Mucosa of rectum (tissue), 2 donors: ENCODE results near the gene IL27RA.
"Not testable (repeated sequence)": the region's sequence is repeated elsewhere in the genome, so short reads cannot be mapped to it uniquely, and the experiment has no call there.

Experiments
- H3K27ac ChIP-seq, 2 donors: one replicate each; pipeline ENCODE4 v1.7.0; 2013; ENCODE audit warnings: inconsistent platforms in 2 of 2, low read depth in 2 of 2, low read length in 2 of 2
- H3K27me3 ChIP-seq, 2 donors: one replicate each; pipeline ENCODE4 v1.7.0; 2013; ENCODE audit warnings: low read length in 2 of 2; ENCODE audit not compliant: control insufficient read depth in 2 of 2, insufficient read depth in 2 of 2
- H3K36me3 ChIP-seq, 2 donors: one replicate each; pipeline ENCODE4 v1.7.0; 2013; ENCODE audit warnings: low read length in 2 of 2; ENCODE audit not compliant: control insufficient read depth in 2 of 2, insufficient read depth in 2 of 2
- H3K4me1 ChIP-seq, 2 donors: one replicate each; pipeline ENCODE4 v1.7.0; 2013; ENCODE audit warnings: low read length in 2 of 2, mild to moderate bottlenecking in 1 of 2; ENCODE audit not compliant: control insufficient read depth in 2 of 2, insufficient read depth in 2 of 2
- H3K4me3 ChIP-seq, 2 donors: one replicate each; pipeline ENCODE4 v1.7.0; 2013; ENCODE audit warnings: low read length in 2 of 2
- H3K9ac ChIP-seq, 2 donors: one replicate each; pipeline ENCODE4 v1.7.0; 2013; ENCODE audit warnings: low read length in 2 of 2, low read depth in 1 of 2, mild to moderate bottlenecking in 1 of 2
- H3K9me3 ChIP-seq, 2 donors: one replicate each; pipeline ENCODE4 v1.7.0; 2013; ENCODE audit warnings: low read length in 2 of 2; ENCODE audit not compliant: control insufficient read depth in 2 of 2
- donor health status: healthy.
- donor health status: Normal muscosa, but diverticular disease.

IL27RA gene

DNA sequence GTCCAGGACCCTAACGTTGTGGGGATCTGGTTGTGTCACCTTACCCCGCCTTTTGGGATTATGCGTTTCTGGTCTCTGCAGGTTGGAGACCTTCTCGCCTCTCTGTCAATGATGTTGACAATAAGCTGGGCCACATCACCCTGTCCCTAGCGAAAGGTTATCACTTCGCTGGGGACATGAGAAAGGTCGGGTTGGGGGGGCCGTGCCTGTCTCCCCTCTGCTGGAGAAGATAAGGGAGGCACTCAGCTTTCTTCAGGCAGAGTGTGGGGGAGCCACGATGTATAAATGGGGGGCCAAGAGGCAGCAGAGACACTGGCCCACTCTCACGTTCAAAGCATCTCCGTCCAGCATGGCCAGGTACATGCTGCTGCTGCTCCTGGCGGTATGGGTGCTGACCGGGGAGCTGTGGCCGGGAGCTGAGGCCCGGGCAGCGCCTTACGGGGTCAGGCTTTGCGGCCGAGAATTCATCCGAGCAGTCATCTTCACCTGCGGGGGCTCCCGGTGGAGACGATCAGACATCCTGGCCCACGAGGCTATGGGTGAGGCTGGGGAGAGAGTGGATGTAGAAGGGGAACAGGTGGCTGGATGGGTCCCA, 3.6 kb upstream of the IL27RA start, which contains the start of gene RLN3:
TSS of gene RLN3 (plus strand) at position 293 of the 595 bp plus-strand sequence. CDS start at position 350, 57 bp downstream.
- Histone ChIP-seq H3K4me1 (peaks cover 12 to 13% of the 10 kb centered on the region in 2 donors), H3K9ac (no peak within 1 kb of the TSS), H3K36me3 (no peaks in the 10 kb centered on the region), H3K4me3 (no peak within 1 kb of the TSS), H3K27ac (no peak within 1 kb of the TSS), H3K27me3 (peaks cover 0 to 2% of the 10 kb centered on the region in 2 donors), H3K9me3 (no peaks in the 10 kb centered on the region)

DNA sequence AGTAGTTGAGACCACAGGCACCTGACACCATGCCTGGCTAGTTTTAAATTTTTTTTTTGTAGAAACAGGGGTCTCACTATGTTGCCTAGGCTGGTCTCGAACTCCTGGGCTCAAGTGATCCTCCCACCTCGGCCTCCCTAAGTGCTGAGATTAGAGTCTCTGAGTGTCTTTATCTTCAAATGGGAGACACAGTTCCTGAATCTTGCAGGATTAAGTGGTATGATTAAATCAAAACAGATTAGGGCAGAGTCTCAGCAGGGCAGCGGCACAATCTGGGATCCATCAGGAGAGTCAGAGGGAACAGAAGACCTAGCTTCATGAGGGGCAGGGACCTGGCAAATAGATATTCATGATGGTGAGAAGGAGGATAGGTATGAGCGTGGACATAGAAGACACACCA, 2.7 kb upstream of the IL27RA start:
- peaks cover 9 to 13% of the 10 kb centered on the region in 2 donors for H3K4me1 ChIP-seq
- H3K9ac ChIP-seq, result no peak overlapping the region
- no peaks in the 10 kb centered on the region for H3K9me3 ChIP-seq
- peaks cover 0 to 2% of the 10 kb centered on the region in 2 donors for H3K27me3 ChIP-seq
- no peaks in the 10 kb centered on the region for H3K36me3 ChIP-seq
- H3K27ac ChIP-seq, result no peak overlapping the region
- no peak overlapping the region for H3K4me3 ChIP-seq

DNA sequence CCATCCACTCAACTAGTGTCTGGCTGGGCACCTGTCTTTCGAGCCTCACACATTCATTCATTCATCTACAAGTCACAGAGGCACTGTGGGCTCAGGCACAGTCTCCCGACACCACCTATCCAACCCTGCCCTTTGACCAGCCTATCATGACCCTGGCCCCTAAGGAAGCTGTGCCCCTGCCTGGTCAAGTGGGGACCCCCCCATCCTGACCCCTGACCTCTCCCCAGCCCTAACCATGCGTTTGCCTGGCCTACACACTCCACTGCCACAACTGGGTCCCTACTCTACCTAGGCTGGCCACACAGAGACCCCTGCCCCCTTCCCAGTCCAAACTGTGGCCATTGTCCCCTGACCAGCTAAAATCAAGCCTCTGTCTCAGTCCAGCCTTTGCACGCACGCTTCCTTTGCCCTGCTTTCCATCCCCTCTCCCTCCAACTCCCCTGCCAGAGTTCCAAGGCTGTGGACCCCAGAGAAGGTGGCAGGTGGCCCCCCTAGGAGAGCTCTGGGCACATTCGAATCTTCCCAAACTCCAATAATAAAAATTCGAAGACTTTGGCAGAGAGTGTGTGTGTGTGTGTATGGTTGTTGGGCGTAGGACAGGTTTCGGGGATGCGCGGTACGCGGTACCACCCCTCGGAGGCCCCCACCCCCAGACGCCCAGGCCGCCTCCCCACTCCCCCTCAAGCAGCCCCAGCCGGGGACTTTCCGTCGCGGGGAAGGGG, 404 bp upstream of the IL27RA start:
- Histone ChIP-seq H3K4me1 (peaks cover 9 to 13% of the 10 kb centered on the region in 2 donors), H3K9me3 (no peaks in the 10 kb centered on the region), H3K27me3 (peaks cover 0 to 2% of the 10 kb centered on the region in 2 donors), H3K27ac (peak overlapping the region; percentile 42 to 72), H3K9ac (peak overlapping the region; percentile 38 to 74), H3K36me3 (no peaks in the 10 kb centered on the region), H3K4me3 (peak overlapping the region; percentile 70 to 73)

DNA sequence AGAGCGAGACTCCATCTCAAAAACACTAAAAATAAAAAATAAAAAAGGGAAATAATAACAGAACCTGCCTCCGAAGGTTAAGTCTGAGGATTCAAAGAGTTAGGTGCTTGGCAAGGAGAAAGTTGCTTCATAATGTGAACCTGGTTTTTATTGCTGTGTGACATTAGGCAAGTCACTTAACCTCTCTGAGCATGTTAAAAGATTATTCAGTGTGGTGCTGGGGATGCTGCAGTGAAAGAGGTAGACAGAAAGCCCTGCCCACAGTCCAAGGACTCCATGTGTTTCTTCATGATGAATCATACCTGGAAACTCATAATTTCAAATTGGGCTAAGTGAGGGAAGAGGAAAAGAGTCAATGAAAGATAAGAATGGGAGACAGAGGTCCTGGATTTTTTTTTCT, 2.4 kb downstream of the IL27RA start:
- Histone ChIP-seq H3K9me3 (no peaks in the 10 kb centered on the region), H3K9ac (no peak overlapping the region), H3K27me3 (peaks cover 0 to 2% of the 10 kb centered on the region in 2 donors), H3K27ac (no peak overlapping the region), H3K4me1 (peaks cover 9 to 13% of the 10 kb centered on the region in 2 donors), H3K36me3 (no peaks in the 10 kb centered on the region), H3K4me3 (no peak overlapping the region)

DNA sequence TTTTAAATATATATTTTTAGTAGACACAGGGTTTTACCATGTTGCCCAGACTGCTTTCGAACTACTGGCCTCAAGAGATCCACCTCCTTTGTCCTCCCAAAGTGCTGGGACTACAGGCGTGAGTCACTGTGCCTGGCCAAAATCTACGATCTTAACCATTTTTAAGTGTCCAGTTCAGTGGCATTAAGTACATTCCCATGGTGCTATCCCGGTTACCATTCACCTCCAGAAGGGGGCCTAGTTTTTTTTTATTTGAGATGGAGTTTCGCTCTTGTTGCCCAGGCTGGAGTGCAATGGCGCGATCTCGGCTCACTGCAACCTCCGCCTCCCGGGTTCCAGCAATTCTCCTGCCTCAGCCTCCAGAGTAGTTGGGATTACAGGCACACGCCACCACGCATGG, 3.6 kb downstream of the IL27RA start:
- not testable (repeated sequence) for H3K4me3 ChIP-seq, H3K36me3 ChIP-seq, H3K9ac ChIP-seq, H3K27ac ChIP-seq, H3K27me3 ChIP-seq, H3K9me3 ChIP-seq
- peaks cover 9 to 13% of the 10 kb centered on the region in 2 donors for H3K4me1 ChIP-seq

DNA sequence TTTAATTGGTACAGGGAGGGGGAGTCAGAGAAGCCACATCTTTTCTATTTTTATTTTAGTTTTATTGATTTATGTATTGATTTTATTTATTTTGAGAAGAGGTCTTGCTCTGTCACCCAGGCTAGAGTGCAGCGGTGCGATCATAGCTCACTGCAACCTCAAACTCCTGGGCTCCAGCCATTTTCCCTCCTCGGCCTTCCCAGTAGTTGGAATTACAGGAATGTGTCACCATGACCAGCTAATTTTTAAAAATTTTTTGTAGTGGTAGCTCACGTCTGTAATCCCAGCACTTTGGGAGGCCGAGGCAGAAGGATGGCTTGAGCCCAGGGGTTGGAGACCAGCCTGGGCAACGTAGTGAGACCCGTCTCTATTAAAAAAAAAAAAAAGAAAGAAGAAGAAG, 4.1 kb downstream of the IL27RA start:
- no peaks in the 10 kb centered on the region for H3K36me3 ChIP-seq
- H3K9ac ChIP-seq, result no peak overlapping the region
- H3K9me3 ChIP-seq, result no peaks in the 10 kb centered on the region
- H3K4me1 ChIP-seq, result peaks cover 9 to 13% of the 10 kb centered on the region in 2 donors
- H3K27ac ChIP-seq, result no peak overlapping the region
- peaks cover 0 to 2% of the 10 kb centered on the region in 2 donors for H3K27me3 ChIP-seq
- no peak overlapping the region for H3K4me3 ChIP-seq

DNA sequence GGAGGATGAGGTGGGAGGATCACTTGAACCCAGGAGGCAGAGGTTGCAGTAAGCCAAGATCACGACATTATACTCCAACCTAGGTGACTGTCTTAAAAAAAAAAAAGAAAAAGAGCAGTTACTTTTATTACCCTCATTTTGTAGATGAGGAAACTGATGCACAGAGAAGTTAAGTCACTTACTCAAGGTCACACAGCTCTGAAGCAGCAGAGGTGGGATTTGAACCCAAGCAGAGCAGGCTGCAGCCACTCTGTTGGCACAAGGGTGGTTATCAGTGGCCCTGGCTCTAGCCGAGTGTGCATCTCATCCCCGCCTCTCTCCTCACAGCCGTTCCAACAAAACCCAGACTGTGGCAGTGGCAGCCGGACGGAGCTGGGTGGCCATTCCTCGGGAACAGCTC, 7.6 kb downstream of the IL27RA start:
- no peaks in the 10 kb centered on the region for H3K36me3 ChIP-seq
- H3K9me3 ChIP-seq, result no peaks in the 10 kb centered on the region
- H3K9ac ChIP-seq, result no peak overlapping the region
- H3K27ac ChIP-seq, result no peak overlapping the region
- H3K27me3 ChIP-seq, result no peaks in the 10 kb centered on the region
- no peak overlapping the region for H3K4me3 ChIP-seq
- peaks cover 0 to 3% of the 10 kb centered on the region in 2 donors for H3K4me1 ChIP-seq

DNA sequence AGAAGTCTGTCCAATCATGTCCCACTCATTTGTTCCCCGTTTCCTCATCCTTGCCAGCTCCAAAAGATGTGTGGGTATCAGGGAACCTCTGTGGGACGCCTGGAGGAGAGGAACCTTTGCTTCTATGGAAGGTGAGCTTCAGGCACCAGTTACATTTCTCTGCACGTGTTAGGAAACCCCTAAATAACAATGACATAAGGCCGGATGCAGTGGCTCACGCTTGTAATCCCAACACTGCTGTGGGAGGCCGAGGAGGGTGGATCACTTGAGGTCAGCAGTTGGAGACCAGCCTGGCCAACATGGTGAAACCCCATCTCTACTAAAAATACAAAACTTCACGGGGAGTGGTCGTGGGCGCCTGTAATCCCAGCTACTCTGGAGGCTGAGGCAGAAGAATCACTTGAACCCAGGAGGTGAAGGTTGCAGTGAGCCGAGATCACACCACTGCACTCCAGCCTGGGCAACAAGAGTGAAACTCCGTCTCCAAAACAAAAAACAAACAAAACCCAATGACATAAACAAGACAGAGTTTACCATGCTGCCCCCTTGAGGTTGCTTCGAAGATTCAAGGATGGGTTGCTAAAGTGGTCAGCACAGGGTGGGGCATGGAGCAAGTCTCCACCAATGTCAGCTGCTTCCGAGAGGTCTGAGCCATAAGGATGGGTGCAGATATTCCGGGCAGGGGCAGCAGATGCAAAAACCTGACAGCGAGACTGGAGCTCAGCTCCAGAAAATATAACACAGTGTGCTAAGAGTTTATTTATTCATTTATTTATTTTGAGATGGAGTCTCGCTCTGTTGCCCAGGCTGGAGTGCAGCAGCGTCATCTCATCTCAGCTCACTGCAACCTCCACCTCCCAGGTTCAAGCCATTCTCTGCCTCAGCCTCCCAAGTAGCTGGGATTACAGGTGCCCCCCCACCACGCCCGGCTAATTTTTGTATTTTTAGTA, 11.4 kb downstream of the IL27RA start:
- not testable (repeated sequence) for H3K4me3 ChIP-seq, H3K9ac ChIP-seq

DNA sequence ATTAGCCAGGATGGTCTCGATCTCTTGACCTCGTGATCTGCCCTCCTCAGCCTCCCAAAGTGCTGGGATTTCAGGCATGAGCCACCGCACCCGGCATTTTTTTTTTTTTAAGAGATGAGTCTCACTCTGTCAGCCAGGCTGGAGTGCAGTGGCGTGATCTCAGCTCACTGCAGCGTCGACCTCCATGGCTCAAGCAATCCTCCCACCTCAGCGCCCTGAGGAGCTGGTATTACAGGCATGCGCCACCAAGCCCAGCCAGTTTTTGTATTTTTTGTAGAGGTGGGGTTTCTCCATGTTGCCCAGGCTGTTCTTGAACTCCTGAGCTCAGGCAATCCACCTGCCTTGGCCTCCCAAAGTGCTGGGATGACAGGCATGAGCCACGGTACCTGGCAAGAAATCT, 16.3 kb downstream of the IL27RA start:
- H3K27me3 ChIP-seq, H3K27ac ChIP-seq: not testable (repeated sequence)

More for the DNA sequence above, 11.4 kb downstream of the IL27RA start:
- H3K27ac ChIP-seq, result peak overlapping the region; percentile 9 to 32
- not testable (repeated sequence) for H3K27me3 ChIP-seq, H3K36me3 ChIP-seq, H3K9me3 ChIP-seq, H3K4me1 ChIP-seq

More for the DNA sequence above, 16.3 kb downstream of the IL27RA start:
- not testable (repeated sequence) for H3K4me1 ChIP-seq, H3K36me3 ChIP-seq, H3K9ac ChIP-seq, H3K9me3 ChIP-seq, H3K4me3 ChIP-seq
